Measurements from ENCODE around the gene DERL2.

Gene DERL2

DNA sequence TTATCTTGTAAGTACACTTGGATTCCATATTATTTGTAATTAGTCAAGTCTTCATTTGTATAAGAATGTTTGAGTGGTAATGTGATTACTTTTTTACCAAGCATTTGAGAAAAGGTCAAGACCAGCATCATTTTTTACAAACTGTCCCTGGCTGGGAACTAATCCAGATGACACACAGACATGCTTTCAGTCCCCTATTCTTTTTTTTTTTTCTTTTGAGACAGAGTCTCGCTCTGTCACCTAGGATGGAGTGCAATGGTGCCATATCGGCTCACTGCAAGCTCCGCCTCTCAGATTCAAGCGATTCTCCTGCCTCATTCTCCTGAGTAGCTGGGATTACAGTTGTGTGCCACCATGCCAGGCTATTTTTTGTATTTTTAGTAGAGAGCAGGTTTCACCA is 4.5 kb downstream of the DERL2 start:
- H3K27me3 ChIP-seq (ENCODE audit: insufficient read depth, low read length, poor library complexity): no peaks in the 10 kb centered on the region
- H3K56ac ChIP-seq (ENCODE audit: low read length): no peak overlapping the region
- H2BK15ac ChIP-seq (replicated peaks; ENCODE audit: low read depth): no peak overlapping the region
- no peak overlapping the region for H3K18ac ChIP-seq (ENCODE audit: low read length)
- no peak overlapping the region for H2AK5ac ChIP-seq (ENCODE audit: low read length)
- no peak overlapping the region for H2BK120ac ChIP-seq (ENCODE audit: low read depth, low read length)
- no peak overlapping the region for H3K23ac ChIP-seq (ENCODE audit: low read length)
- no peak overlapping the region for H3K27ac ChIP-seq (ENCODE audit: low read depth, low read length)
- WGBS (ENCODE audit: extremely low coverage, insufficient coverage, low lambda C conversion rate): no CpG with 5 or more reads among the region's 4 CpGs
- no peak overlapping the region for H3K4me3 ChIP-seq (ENCODE audit: low read length)
- DNase-seq: no peak
- H3K79me1 ChIP-seq (ENCODE audit: low read length): peaks cover 12% of the 10 kb centered on the region
- peaks cover 20% of the 10 kb centered on the region for H3K79me2 ChIP-seq (ENCODE audit: control insufficient read depth, insufficient read depth, low read length)
- no peaks in the 10 kb centered on the region for H3K4me1 ChIP-seq (ENCODE audit: control insufficient read depth, low read depth, low read length)
- H3K36me3 ChIP-seq (ENCODE audit: control insufficient read depth, insufficient read depth, low read length): peaks cover 8% of the 10 kb centered on the region
- no peak overlapping the region for H3K9ac ChIP-seq (ENCODE audit: low read length)
- H3K4me2 ChIP-seq (ENCODE audit: low read length): no peak overlapping the region
- H2BK5ac ChIP-seq (ENCODE audit: low read length): no peak overlapping the region
- H4K8ac ChIP-seq (ENCODE audit: low read depth, low read length): no peak overlapping the region
- H3K4ac ChIP-seq (ENCODE audit: low read depth, low read length): no peak overlapping the region
- H4K5ac ChIP-seq (ENCODE audit: low read length): no peak overlapping the region

DNA sequence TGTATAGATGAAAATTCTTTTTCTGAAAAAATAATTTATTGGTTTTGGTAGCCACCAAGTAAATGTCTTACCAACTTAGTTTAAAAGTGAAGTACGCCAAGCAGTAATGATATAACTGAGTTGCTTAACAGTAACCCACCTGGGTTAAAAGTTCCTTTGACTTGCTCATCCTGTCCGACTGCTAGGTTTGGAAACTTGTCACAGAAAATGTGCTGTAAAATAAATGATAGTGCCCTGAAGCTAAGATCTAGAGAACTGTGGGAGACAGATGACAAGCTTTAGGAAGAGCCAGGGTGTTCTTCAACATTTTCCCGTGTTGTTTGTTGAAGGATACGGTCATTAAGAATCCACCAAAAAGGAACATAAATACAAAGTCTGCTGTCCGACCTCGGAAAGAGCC is 5.0 kb downstream of the DERL2 start:
- no peak overlapping the region for H3K4ac ChIP-seq (ENCODE audit: low read depth, low read length)
- H4K5ac ChIP-seq (ENCODE audit: low read length): no peak overlapping the region
- no peak overlapping the region for H3K4me2 ChIP-seq (ENCODE audit: low read length)
- H3K36me3 ChIP-seq (ENCODE audit: control insufficient read depth, insufficient read depth, low read length): peaks cover 8% of the 10 kb centered on the region
- no peak overlapping the region for H2AK5ac ChIP-seq (ENCODE audit: low read length)
- H3K56ac ChIP-seq (ENCODE audit: low read length): no peak overlapping the region
- no peak overlapping the region for H2BK120ac ChIP-seq (ENCODE audit: low read depth, low read length)
- H4K8ac ChIP-seq (ENCODE audit: low read depth, low read length): no peak overlapping the region
- no peak overlapping the region for H3K18ac ChIP-seq (ENCODE audit: low read length)
- no peak overlapping the region for H3K23ac ChIP-seq (ENCODE audit: low read length)
- no peak overlapping the region for H3K9ac ChIP-seq (ENCODE audit: low read length)
- H3K79me2 ChIP-seq (ENCODE audit: control insufficient read depth, insufficient read depth, low read length): peaks cover 20% of the 10 kb centered on the region
- H3K79me1 ChIP-seq (ENCODE audit: low read length): peaks cover 12% of the 10 kb centered on the region
- H3K27ac ChIP-seq (ENCODE audit: low read depth, low read length): no peak overlapping the region
- no peak overlapping the region for H3K4me3 ChIP-seq (ENCODE audit: low read length)
- no peaks in the 10 kb centered on the region for H3K27me3 ChIP-seq (ENCODE audit: insufficient read depth, low read length, poor library complexity)
- no CpG with 5 or more reads among the region's 6 CpGs for WGBS (ENCODE audit: extremely low coverage, insufficient coverage, low lambda C conversion rate)
- no peak overlapping the region for H2BK15ac ChIP-seq (replicated peaks; ENCODE audit: low read depth)
- H2BK5ac ChIP-seq (ENCODE audit: low read length): no peak overlapping the region
- H3K4me1 ChIP-seq (ENCODE audit: control insufficient read depth, low read depth, low read length): no peaks in the 10 kb centered on the region
- DNase-seq: no peak

DNA sequence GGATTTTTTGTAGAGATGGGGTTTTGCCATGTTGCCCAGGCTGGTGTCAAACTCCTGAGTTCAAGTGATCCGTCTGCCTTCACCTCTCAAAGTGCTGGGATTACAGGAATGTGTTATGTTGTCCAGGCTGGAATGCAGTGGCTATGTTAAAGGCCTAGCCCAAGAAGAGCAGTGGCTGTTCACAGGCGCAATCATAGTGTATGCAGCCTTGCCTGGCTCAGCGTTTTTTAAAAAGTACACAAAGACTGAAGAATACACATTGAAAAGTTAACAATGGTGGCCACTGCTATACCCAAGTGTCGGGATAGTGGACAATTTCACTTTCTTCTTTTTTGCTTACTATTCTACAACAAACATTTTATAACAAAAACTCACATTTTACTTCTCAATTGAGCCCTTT is 7.0 kb downstream of the DERL2 start:
- no CpG with 5 or more reads among the region's 4 CpGs for WGBS (ENCODE audit: extremely low coverage, insufficient coverage, low lambda C conversion rate)
- Histone ChIP-seq H2AK5ac (ENCODE audit: low read length) (no peak overlapping the region), H3K36me3 (ENCODE audit: control insufficient read depth, insufficient read depth, low read length) (peaks cover 9% of the 10 kb centered on the region)

DNA sequence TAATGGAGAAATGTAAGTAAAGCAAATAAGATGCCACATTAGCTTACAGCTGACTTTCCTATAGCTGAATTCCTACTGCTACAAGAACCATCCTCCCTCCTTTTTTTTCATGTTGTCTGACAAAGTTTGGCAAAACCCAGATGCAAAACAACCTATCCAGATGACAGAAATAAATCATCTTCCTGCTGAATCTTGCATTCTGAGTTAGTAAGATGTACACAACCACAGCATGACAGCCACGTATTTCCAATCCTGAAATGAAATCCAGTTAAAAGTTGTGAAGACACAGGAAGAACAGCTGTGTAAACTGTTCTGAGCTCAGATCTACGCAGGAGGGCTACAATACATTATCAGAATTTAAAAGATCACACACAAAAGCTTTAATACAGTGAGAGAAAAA is 12.1 kb downstream of the DERL2 start:
- Histone ChIP-seq H3K27ac (ENCODE audit: low read depth, low read length) (no peak overlapping the region), H2BK15ac (replicated peaks; ENCODE audit: low read depth) (no peak overlapping the region), H3K4me2 (ENCODE audit: low read length) (no peak overlapping the region), H3K79me1 (ENCODE audit: low read length) (peaks cover 2% of the 10 kb centered on the region), H3K23ac (ENCODE audit: low read length) (no peak overlapping the region), H3K56ac (ENCODE audit: low read length) (no peak overlapping the region), H3K27me3 (ENCODE audit: insufficient read depth, low read length, poor library complexity) (no peaks in the 10 kb centered on the region), H3K36me3 (ENCODE audit: control insufficient read depth, insufficient read depth, low read length) (peaks cover 5% of the 10 kb centered on the region), H3K18ac (ENCODE audit: low read length) (no peak overlapping the region), H2AK5ac (ENCODE audit: low read length) (no peak overlapping the region), H4K8ac (ENCODE audit: low read depth, low read length) (no peak overlapping the region), H2BK5ac (ENCODE audit: low read length) (no peak overlapping the region), H3K4me1 (ENCODE audit: control insufficient read depth, low read depth, low read length) (no peaks in the 10 kb centered on the region), H4K5ac (ENCODE audit: low read length) (no peak overlapping the region), H3K79me2 (ENCODE audit: control insufficient read depth, insufficient read depth, low read length) (no peaks in the 10 kb centered on the region), H3K4me3 (ENCODE audit: low read length) (no peak overlapping the region), H2BK120ac (ENCODE audit: low read depth, low read length) (no peak overlapping the region), H3K9ac (ENCODE audit: low read length) (no peak overlapping the region), H3K4ac (ENCODE audit: low read depth, low read length) (no peak overlapping the region)
- WGBS (ENCODE audit: extremely low coverage, insufficient coverage, low lambda C conversion rate): no CpG with 5 or more reads among the region's 2 CpGs
- no peak for DNase-seq

More for the DNA sequence above, 7.0 kb downstream of the DERL2 start:
- Histone ChIP-seq H3K4me3 (ENCODE audit: low read length) (no peak overlapping the region), H3K23ac (ENCODE audit: low read length) (no peak overlapping the region), H3K4me1 (ENCODE audit: control insufficient read depth, low read depth, low read length) (no peaks in the 10 kb centered on the region), H4K5ac (ENCODE audit: low read length) (no peak overlapping the region), H3K79me1 (ENCODE audit: low read length) (peaks cover 9% of the 10 kb centered on the region), H3K4me2 (ENCODE audit: low read length) (no peak overlapping the region), H3K27me3 (ENCODE audit: insufficient read depth, low read length, poor library complexity) (no peaks in the 10 kb centered on the region), H3K27ac (ENCODE audit: low read depth, low read length) (no peak overlapping the region), H2BK120ac (ENCODE audit: low read depth, low read length) (no peak overlapping the region), H3K9ac (ENCODE audit: low read length) (no peak overlapping the region), H3K56ac (ENCODE audit: low read length) (no peak overlapping the region), H3K4ac (ENCODE audit: low read depth, low read length) (no peak overlapping the region), H4K8ac (ENCODE audit: low read depth, low read length) (no peak overlapping the region), H3K18ac (ENCODE audit: low read length) (no peak overlapping the region), H3K79me2 (ENCODE audit: control insufficient read depth, insufficient read depth, low read length) (peaks cover 6% of the 10 kb centered on the region), H2BK5ac (ENCODE audit: low read length) (no peak overlapping the region), H2BK15ac (replicated peaks; ENCODE audit: low read depth) (no peak overlapping the region)
- DNase-seq: no peak

DNA sequence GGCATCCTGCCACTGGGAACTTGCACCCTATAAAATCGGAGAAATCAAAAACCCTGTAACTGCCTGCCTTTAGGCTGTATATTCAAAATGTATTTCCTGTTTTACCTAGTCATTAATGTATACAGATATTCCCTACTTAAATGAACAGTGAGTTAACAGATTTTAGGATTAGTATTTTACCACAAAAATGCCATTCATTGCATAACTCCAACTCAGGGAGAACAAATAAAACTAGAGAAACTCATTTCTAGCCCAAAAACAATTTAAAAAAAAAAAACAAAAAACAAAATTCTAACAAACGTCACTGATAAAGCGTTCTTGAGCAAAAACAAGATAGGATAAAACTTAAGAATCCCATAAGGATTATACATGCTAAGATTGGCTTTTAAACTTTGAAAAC is 13.5 kb downstream of the DERL2 start:
- no peak overlapping the region for H3K9ac ChIP-seq (ENCODE audit: low read length)
- H3K4me1 ChIP-seq (ENCODE audit: control insufficient read depth, low read depth, low read length): no peaks in the 10 kb centered on the region
- no peak overlapping the region for H3K4me3 ChIP-seq (ENCODE audit: low read length)
- H3K18ac ChIP-seq (ENCODE audit: low read length): no peak overlapping the region
- no peak overlapping the region for H2BK5ac ChIP-seq (ENCODE audit: low read length)
- H2BK15ac ChIP-seq (replicated peaks; ENCODE audit: low read depth): no peak overlapping the region
- DNase-seq: no peak
- H3K4ac ChIP-seq (ENCODE audit: low read depth, low read length): no peak overlapping the region
- no peak overlapping the region for H3K23ac ChIP-seq (ENCODE audit: low read length)
- H4K5ac ChIP-seq (ENCODE audit: low read length): no peak overlapping the region
- no peaks in the 10 kb centered on the region for H3K27me3 ChIP-seq (ENCODE audit: insufficient read depth, low read length, poor library complexity)
- peaks cover 2% of the 10 kb centered on the region for H3K79me1 ChIP-seq (ENCODE audit: low read length)
- H3K4me2 ChIP-seq (ENCODE audit: low read length): no peak overlapping the region
- peaks cover 11% of the 10 kb centered on the region for H3K79me2 ChIP-seq (ENCODE audit: control insufficient read depth, insufficient read depth, low read length)
- H3K56ac ChIP-seq (ENCODE audit: low read length): no peak overlapping the region
- no peak overlapping the region for H2AK5ac ChIP-seq (ENCODE audit: low read length)
- 100% methylated on average over 2 of the region's 3 CpGs for WGBS (ENCODE audit: extremely low coverage, insufficient coverage, low lambda C conversion rate)
- H3K27ac ChIP-seq (ENCODE audit: low read depth, low read length): no peak overlapping the region
- peaks cover 3% of the 10 kb centered on the region for H3K36me3 ChIP-seq (ENCODE audit: control insufficient read depth, insufficient read depth, low read length)
- no peak overlapping the region for H2BK120ac ChIP-seq (ENCODE audit: low read depth, low read length)
- H4K8ac ChIP-seq (ENCODE audit: low read depth, low read length): no peak overlapping the region

DNA sequence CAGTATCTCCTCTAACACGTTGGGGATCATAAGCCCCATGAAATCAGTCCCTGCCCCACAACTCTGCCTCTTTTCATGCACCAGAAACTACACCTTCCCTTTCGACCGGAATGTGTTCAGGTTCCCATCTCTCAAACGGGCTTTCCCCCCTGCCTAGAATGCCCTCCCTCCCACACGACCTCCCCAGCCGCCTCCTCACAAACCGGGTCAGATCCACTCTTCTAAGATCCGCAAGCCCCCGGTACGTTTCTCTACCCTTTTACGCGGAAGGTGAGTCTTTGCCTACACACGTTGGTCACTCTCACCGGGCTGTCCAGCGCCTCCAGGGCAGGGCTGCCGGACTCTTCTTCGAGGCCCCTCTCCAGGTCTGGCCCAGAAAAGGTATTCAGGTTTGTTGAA is 17.9 kb downstream of the DERL2 start:
- peaks cover 2% of the 10 kb centered on the region for H3K79me1 ChIP-seq (ENCODE audit: low read length)
- H3K9ac ChIP-seq (ENCODE audit: low read length): peak overlapping the region; percentile 95
- no peaks in the 10 kb centered on the region for H3K36me3 ChIP-seq (ENCODE audit: control insufficient read depth, insufficient read depth, low read length)
- H3K4me3 ChIP-seq (ENCODE audit: low read length): peak overlapping the region; percentile 69
- peak overlapping the region; percentile 94 for H3K56ac ChIP-seq (ENCODE audit: low read length)
- peak overlapping the region; percentile 59 for H3K4me2 ChIP-seq (ENCODE audit: low read length)
- WGBS (ENCODE audit: extremely low coverage, insufficient coverage, low lambda C conversion rate): no CpG with 5 or more reads among the region's 17 CpGs
- peak overlapping the region; percentile 65 for H2BK5ac ChIP-seq (ENCODE audit: low read length)
- no peak for DNase-seq
- peak overlapping the region; percentile 52 for H3K18ac ChIP-seq (ENCODE audit: low read length)
- H3K27me3 ChIP-seq (ENCODE audit: insufficient read depth, low read length, poor library complexity): no peaks in the 10 kb centered on the region
- no peak overlapping the region for H2BK15ac ChIP-seq (replicated peaks; ENCODE audit: low read depth)
- no peak overlapping the region for H2BK120ac ChIP-seq (ENCODE audit: low read depth, low read length)
- H2AK5ac ChIP-seq (ENCODE audit: low read length): no peak overlapping the region
- peak overlapping the region; percentile 48 for H3K27ac ChIP-seq (ENCODE audit: low read depth, low read length)
- H4K8ac ChIP-seq (ENCODE audit: low read depth, low read length): no peak overlapping the region
- no peak overlapping the region for H4K5ac ChIP-seq (ENCODE audit: low read length)
- peak overlapping the region; percentile 97 for H3K23ac ChIP-seq (ENCODE audit: low read length)
- peak overlapping the region; percentile 64 for H3K4ac ChIP-seq (ENCODE audit: low read depth, low read length)
- peaks cover 6% of the 10 kb centered on the region for H3K4me1 ChIP-seq (ENCODE audit: control insufficient read depth, low read depth, low read length)
- H3K79me2 ChIP-seq (ENCODE audit: control insufficient read depth, insufficient read depth, low read length): peaks cover 54% of the 10 kb centered on the region

All from mesendoderm (in vitro differentiated cells).